ENCODE data around the gene TNFRSF12A.

- no peak for TF ChIP-seq POLR2A (IDR thresholded peaks at IDR 0.05)
- no peak for TF ChIP-seq CTCF (IDR thresholded peaks at IDR 0.05)
Observed at GRCh38 chr16:3017344-3017743, 2.8 kb upstream of the TNFRSF12A start.

All from Peyer's patch (tissue), 4 donors.